WTC11 (cell line): ENCODE data around the gene OTOG. TPM values are rescaled to one million over a fixed set of nuclear protein-coding genes. Genes with fewer than 3 reads are reported as not detected.

Experiments
- ATAC-seq: fragments of 200-7000 bp; cut with Tn5 transposase; 2 replicates; pipeline ENCODE4 v1.10.0; 2021; ENCODE audit warnings: mild to moderate bottlenecking, moderate library complexity
- CTCF ChIA-PET: fragments of 300-600 bp; sonication (Branson Sonifier 250); formaldehyde crosslinking; loops from one replicate; lab custom pipeline; 2021; ENCODE audit warnings: antibody characterized with exemption; lab: Charles Lee
- POLR2A ChIA-PET: fragments of 350-600 bp; sonication (Branson Sonifier 250); formaldehyde crosslinking; loops from one replicate; lab custom pipeline; 2021; ENCODE audit warnings: antibody characterized with exemption; lab: Charles Lee
- DNase-seq: peaks from one replicate; pipeline ENCODE4 v3.0.0; 2021; ENCODE audit warnings: low spot score
- H3K27ac Mint-ChIP-seq: 2 replicates; pipeline ENCODE4 v1.8.0; 2021; ENCODE audit warnings: mixed read lengths
- H3K27me3 Mint-ChIP-seq: 2 replicates; pipeline ENCODE4 v1.8.0; 2021; ENCODE audit warnings: low read depth, mild to moderate bottlenecking, moderate library complexity, mixed read lengths
- H3K36me3 Mint-ChIP-seq: 2 replicates; pipeline ENCODE4 v1.8.0; 2021; ENCODE audit warnings: mixed read lengths
- H3K4me1 Mint-ChIP-seq: 2 replicates; pipeline ENCODE4 v1.8.0; 2022; ENCODE audit warnings: mixed read lengths
- H3K4me3 Mint-ChIP-seq: 2 replicates; pipeline ENCODE4 v1.8.0; 2021; ENCODE audit warnings: mild to moderate bottlenecking, moderate library complexity, mixed read lengths
- H3K9me3 Mint-ChIP-seq: 2 replicates; pipeline ENCODE4 v1.8.0; 2021; ENCODE audit warnings: mixed read lengths
- EMX1 ChIP-seq: fragments of 250-450 bp; sonication (Bioruptor Pico); IDR thresholded peaks from 2 replicates; pipeline ENCODE4 v1.8.0; 2021; ENCODE audit warnings: mild to moderate bottlenecking
- JUN ChIP-seq: sonication (generic); formaldehyde crosslinking; IDR thresholded peaks from 2 replicates; pipeline ENCODE4 v1.8.0; 2023; ENCODE audit warnings: mild to moderate bottlenecking, missing genetic modification reagents
- KAT7 ChIP-seq: sonication (generic); formaldehyde crosslinking; IDR thresholded peaks from 2 replicates; pipeline ENCODE4 v1.8.1; 2023; ENCODE audit warnings: missing genetic modification reagents, mild to moderate bottlenecking, borderline replicate concordance
- NR2C2 ChIP-seq: sonication (generic); formaldehyde crosslinking; IDR thresholded peaks from 2 replicates; pipeline ENCODE4 v1.8.0; 2022; ENCODE audit warnings: mild to moderate bottlenecking, missing genetic modification reagents
- PRRX2 ChIP-seq: fragments of 250-450 bp; sonication (Bioruptor Pico); IDR thresholded peaks from 2 replicates; pipeline ENCODE4 v1.8.0; 2021; ENCODE audit warnings: mild to moderate bottlenecking
- TEAD1 ChIP-seq: sonication (generic); formaldehyde crosslinking; IDR thresholded peaks from 2 replicates; pipeline ENCODE4 v1.8.0; 2022; ENCODE audit warnings: mild to moderate bottlenecking, missing genetic modification reagents
- TEAD4 ChIP-seq: sonication (generic); formaldehyde crosslinking; IDR thresholded peaks from 2 replicates; pipeline ENCODE4 v1.8.0; 2022; ENCODE audit warnings: mild to moderate bottlenecking, missing genetic modification reagents
- ZNF317 ChIP-seq: sonication (generic); formaldehyde crosslinking; IDR thresholded peaks from 2 replicates; pipeline ENCODE4 v1.8.1; 2023; ENCODE audit warnings: low read depth, mild to moderate bottlenecking, moderate library complexity, missing genetic modification reagents, borderline replicate concordance
- ZNF671 ChIP-seq: fragments of 250-450 bp; sonication (Bioruptor Pico); IDR thresholded peaks from 2 replicates; pipeline ENCODE4 v1.8.0; 2021; ENCODE audit warnings: mild to moderate bottlenecking
- total RNA-seq: library from RNA; stranded (reverse); gene quantifications from 3 replicates; pipeline ENCODE4 v1.2.3, GENCODE V29; 2021
- TF ChIP-seq, protein P1 (sequence below): sonication (generic); formaldehyde crosslinking; IDR thresholded peaks from 2 replicates; pipeline ENCODE4 v1.8.1; 2023; ENCODE audit warnings: mild to moderate bottlenecking, missing genetic modification reagents, moderate library complexity
- TF ChIP-seq, protein P2 (sequence below): sonication (generic); formaldehyde crosslinking; IDR thresholded peaks from 2 replicates; pipeline ENCODE4 v1.8.0; 2022; ENCODE audit warnings: mild to moderate bottlenecking, missing genetic modification reagents
- TF ChIP-seq, protein P3 (sequence below): fragments of 250-450 bp; sonication (Bioruptor Pico); IDR thresholded peaks from 2 replicates; pipeline ENCODE4 v2.1.2; 2022; ENCODE audit warnings: mild to moderate bottlenecking, moderate library complexity
- TF ChIP-seq, protein P4 (sequence below): fragments of 250-450 bp; sonication (Bioruptor Pico); conservative IDR thresholded peaks from 2 replicates; pipeline ENCODE4 v1.9.0; 2021; ENCODE audit warnings: mild to moderate bottlenecking
- TF ChIP-seq, protein P5 (sequence below): fragments of 250-450 bp; sonication (Bioruptor Pico); IDR thresholded peaks from 2 replicates; pipeline ENCODE4 v1.9.0; 2021; ENCODE audit warnings: mild to moderate bottlenecking, borderline replicate concordance
- TF ChIP-seq, protein P6 (sequence below): sonication (generic); formaldehyde crosslinking; IDR thresholded peaks from 2 replicates; pipeline ENCODE4 v1.8.1; 2023; ENCODE audit warnings: mild to moderate bottlenecking, missing genetic modification reagents
- TF ChIP-seq, protein P7 (sequence below): sonication (generic); formaldehyde crosslinking; IDR thresholded peaks from 2 replicates; pipeline ENCODE4 v1.8.1; 2023; ENCODE audit warnings: mild to moderate bottlenecking, moderate library complexity, missing genetic modification reagents

Gene OTOG
- total RNA-seq, 1 experiment from 2014 or later = 1.4 TPM

DNA sequence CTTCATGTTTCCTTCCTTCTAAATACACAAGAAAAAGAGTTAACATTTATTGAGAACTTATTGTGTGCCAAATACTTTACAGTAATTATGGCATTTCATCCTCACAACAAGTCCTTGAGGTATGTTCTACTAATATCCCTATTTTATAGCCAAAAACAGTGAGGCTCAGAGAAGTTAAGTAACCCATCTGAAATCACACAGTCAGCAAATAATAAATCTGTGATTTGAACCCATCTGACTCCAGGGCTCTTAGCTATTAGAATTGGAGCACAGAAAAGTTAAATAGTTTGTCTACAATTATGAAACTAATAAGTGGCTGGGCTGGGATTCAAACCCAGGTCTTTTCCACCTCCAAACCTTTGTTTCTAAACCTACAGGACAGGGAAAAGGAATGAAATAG lies 135.8 kb downstream of the OTOG start:
- CTCF ChIA-PET = no interaction called here
- no peak overlapping the region for H3K4me3 Mint-ChIP-seq
- H3K27ac Mint-ChIP-seq = no peak overlapping the region
- POLR2A ChIA-PET = no interaction called here
- H3K4me1 Mint-ChIP-seq = no peaks in the 10 kb centered on the region
- TF ChIP-seq PRRX2 (CRISPR knock-in tag) (no peak), NR2C2 (CRISPR knock-in tag) (no peak), TEAD4 (CRISPR knock-in tag) (no peak), ZNF671 (CRISPR knock-in tag) (no peak), TEAD1 (CRISPR knock-in tag) (no peak), EMX1 (CRISPR knock-in tag) (no peak), ZNF317 (CRISPR knock-in tag) (no peak), KAT7 (CRISPR knock-in tag) (no peak), JUN (CRISPR knock-in tag) (no peak)
- TF ChIP-seq, protein P1, sequence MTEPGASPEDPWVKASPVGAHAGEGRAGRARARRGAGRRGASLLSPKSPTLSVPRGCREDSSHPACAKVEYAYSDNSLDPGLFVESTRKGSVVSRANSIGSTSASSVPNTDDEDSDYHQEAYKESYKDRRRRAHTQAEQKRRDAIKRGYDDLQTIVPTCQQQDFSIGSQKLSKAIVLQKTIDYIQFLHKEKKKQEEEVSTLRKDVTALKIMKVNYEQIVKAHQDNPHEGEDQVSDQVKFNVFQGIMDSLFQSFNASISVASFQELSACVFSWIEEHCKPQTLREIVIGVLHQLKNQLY (CRISPR knock-in tag) = no peak
- TF ChIP-seq, protein P2, sequence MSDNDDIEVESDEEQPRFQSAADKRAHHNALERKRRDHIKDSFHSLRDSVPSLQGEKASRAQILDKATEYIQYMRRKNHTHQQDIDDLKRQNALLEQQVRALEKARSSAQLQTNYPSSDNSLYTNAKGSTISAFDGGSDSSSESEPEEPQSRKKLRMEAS (CRISPR knock-in tag) = no peak
- TF ChIP-seq, protein P3, sequence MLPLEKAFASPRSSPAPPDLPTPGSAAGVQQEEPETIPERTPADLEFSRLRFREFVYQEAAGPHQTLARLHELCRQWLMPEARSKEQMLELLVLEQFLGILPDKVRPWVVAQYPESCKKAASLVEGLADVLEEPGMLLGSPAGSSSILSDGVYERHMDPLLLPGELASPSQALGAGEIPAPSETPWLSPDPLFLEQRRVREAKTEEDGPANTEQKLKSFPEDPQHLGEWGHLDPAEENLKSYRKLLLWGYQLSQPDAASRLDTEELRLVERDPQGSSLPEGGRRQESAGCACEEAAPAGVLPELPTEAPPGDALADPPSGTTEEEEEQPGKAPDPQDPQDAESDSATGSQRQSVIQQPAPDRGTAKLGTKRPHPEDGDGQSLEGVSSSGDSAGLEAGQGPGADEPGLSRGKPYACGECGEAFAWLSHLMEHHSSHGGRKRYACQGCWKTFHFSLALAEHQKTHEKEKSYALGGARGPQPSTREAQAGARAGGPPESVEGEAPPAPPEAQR (CRISPR knock-in tag) = no peak
- TF ChIP-seq, protein P4, sequence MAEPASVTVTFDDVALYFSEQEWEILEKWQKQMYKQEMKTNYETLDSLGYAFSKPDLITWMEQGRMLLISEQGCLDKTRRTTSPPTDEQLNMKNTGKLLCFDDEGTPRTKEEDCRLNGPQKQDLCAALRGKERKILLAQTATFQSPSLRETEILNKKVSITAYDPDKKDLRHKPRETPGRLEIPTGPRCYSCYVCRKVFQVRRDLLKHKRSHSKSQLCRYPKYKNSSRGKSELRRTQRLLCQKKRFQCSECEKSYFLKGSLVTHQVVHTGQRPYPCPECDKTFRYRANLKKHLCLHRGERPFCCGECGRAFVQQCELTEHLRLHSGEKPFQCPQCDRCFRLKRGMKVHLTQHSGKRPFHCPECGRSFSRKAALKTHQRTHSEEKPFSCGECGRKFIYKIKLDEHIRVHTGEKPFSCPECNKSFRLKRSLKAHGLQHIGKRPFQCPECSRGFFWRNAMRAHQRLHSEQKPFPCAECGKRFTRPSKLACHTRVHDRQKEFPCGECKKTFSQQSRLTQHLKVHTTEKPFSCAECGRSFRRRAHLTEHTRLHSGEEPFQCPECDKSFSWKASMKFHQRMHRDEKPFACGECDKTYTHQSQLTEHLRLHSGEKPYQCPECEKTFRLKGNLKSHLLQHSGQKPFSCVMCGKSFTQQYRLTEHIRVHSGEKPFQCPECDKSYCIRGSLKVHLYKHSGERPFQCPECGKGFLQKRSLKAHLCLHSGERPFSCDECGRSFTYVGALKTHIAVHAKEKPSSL (CRISPR knock-in tag) = no peak
- TF ChIP-seq, protein P5, sequence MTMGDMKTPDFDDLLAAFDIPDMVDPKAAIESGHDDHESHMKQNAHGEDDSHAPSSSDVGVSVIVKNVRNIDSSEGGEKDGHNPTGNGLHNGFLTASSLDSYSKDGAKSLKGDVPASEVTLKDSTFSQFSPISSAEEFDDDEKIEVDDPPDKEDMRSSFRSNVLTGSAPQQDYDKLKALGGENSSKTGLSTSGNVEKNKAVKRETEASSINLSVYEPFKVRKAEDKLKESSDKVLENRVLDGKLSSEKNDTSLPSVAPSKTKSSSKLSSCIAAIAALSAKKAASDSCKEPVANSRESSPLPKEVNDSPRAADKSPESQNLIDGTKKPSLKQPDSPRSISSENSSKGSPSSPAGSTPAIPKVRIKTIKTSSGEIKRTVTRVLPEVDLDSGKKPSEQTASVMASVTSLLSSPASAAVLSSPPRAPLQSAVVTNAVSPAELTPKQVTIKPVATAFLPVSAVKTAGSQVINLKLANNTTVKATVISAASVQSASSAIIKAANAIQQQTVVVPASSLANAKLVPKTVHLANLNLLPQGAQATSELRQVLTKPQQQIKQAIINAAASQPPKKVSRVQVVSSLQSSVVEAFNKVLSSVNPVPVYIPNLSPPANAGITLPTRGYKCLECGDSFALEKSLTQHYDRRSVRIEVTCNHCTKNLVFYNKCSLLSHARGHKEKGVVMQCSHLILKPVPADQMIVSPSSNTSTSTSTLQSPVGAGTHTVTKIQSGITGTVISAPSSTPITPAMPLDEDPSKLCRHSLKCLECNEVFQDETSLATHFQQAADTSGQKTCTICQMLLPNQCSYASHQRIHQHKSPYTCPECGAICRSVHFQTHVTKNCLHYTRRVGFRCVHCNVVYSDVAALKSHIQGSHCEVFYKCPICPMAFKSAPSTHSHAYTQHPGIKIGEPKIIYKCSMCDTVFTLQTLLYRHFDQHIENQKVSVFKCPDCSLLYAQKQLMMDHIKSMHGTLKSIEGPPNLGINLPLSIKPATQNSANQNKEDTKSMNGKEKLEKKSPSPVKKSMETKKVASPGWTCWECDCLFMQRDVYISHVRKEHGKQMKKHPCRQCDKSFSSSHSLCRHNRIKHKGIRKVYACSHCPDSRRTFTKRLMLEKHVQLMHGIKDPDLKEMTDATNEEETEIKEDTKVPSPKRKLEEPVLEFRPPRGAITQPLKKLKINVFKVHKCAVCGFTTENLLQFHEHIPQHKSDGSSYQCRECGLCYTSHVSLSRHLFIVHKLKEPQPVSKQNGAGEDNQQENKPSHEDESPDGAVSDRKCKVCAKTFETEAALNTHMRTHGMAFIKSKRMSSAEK (CRISPR knock-in tag) = no peak
- TF ChIP-seq, protein P6, sequence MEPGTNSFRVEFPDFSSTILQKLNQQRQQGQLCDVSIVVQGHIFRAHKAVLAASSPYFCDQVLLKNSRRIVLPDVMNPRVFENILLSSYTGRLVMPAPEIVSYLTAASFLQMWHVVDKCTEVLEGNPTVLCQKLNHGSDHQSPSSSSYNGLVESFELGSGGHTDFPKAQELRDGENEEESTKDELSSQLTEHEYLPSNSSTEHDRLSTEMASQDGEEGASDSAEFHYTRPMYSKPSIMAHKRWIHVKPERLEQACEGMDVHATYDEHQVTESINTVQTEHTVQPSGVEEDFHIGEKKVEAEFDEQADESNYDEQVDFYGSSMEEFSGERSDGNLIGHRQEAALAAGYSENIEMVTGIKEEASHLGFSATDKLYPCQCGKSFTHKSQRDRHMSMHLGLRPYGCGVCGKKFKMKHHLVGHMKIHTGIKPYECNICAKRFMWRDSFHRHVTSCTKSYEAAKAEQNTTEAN (CRISPR knock-in tag) = no peak
- TF ChIP-seq, protein P7, sequence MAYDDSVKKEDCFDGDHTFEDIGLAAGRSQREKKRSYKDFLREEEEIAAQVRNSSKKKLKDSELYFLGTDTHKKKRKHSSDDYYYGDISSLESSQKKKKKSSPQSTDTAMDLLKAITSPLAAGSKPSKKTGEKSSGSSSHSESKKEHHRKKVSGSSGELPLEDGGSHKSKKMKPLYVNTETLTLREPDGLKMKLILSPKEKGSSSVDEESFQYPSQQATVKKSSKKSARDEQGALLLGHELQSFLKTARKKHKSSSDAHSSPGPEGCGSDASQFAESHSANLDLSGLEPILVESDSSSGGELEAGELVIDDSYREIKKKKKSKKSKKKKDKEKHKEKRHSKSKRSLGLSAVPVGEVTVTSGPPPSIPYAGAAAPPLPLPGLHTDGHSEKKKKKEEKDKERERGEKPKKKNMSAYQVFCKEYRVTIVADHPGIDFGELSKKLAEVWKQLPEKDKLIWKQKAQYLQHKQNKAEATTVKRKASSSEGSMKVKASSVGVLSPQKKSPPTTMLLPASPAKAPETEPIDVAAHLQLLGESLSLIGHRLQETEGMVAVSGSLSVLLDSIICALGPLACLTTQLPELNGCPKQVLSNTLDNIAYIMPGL (CRISPR knock-in tag) = no peak
- peaks cover 15% of the 10 kb centered on the region for H3K27me3 Mint-ChIP-seq
- DNase-seq (no peak), ATAC-seq (no peak)
- H3K36me3 Mint-ChIP-seq = no peaks in the 10 kb centered on the region
- H3K9me3 Mint-ChIP-seq = no peaks in the 10 kb centered on the region
